EH (cell line): ENCODE data around the gene IGF2BP1.
"Not testable (repeated sequence)": the region's sequence is repeated elsewhere in the genome, so short reads cannot be mapped to it uniquely, and the experiment has no call there.

ENCODE experiments used
- DNase-seq: peaks from one replicate; pipeline ENCODE4 v3.0.0-alpha.2; 2015; ENCODE audit warnings: low read depth

Gene IGF2BP1

DNA sequence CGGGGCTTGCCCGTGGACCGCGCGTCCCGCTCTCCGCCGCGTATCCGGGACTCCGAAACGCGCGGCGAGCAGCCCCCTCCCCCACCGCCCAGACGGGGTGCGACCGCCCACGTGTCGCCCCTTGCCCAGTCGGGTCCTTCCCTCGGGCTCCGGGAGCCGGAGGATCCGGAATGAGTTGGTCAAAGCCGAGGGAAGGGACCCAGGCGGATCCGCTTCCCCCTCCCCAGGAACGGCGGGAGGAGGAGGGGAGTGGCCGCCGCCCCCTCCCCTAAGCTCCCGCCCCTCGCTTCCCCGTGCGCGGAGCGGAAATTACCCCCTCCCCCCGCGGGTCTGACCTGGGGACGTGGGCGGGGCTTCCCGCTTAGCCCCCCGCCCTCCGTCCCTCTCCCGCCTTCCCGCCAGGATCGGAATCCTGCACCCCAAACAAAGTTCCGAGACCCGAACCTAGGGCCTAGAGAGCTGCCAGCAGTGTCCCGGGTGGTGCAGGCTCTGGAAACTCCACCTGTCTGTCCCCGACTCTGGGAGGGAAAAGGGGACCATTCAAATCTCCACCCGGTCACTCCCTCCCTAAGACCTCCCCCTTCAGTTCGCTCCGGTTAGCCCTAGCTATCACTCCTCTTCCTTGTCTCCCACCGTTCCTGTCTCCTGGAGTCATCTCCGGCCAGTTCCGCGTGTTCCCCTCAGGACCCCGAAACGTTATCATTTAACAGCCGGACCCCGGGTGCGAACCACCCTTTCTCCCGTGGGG lies 1.0 kb upstream of the IGF2BP1 start:
- no peak for DNase-seq

DNA sequence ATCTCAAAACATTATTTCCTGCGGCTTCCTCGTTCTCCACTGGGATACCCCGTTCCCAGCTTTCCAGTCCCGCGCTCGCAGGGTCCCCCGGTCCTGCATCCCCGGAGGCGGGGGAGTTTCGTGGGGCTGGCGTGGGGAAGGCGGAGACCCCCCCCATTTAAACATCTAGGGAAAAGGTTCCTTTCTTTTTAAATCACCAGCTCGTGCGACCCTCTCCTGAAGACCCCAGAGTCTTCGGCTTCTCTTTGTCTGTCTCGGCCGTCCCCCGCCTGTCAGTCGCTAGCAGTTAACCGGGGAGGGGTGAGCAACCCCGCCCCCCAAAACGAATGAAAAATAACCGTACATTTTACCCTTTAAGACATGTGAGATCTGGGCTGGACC lies 473 bp upstream of the IGF2BP1 start:
- DNase-seq: no peak

DNA sequence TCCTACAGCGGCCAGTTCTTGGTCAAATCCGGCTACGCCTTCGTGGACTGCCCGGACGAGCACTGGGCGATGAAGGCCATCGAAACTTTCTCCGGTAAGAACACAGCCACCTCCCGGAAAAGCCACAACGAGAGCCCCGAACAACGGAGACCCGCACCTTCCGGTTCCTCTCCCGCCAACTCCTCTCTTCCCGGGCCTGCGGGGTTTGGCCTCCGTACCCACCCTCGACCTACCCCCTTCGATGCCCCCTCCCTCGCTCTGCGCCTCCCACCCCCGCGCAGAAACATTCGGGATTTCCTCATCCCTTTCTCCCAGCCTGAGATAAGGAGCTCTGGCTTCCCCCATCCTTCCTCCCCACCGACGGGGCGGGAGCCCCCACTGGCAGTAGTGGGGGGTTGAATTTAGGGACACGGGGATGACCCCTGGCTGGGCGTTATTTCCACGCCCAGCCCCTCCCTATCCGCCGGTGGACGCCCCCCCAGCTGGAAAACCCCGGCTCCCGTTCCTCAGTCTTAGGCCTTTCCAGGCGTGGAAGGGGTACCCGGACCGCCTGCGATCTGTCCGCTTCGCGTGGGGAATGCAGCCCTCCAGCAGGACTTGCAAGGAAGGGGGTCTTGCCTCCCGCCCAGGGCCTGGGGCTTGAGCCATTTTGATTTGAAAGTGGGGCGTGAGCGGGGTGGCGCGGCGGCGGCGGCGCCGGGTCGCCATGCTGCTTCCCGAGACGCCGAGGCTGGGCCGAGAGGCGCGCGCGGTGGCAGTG lies 822 bp downstream of the IGF2BP1 start:
- DNase-seq: peak; percentile 41

DNA sequence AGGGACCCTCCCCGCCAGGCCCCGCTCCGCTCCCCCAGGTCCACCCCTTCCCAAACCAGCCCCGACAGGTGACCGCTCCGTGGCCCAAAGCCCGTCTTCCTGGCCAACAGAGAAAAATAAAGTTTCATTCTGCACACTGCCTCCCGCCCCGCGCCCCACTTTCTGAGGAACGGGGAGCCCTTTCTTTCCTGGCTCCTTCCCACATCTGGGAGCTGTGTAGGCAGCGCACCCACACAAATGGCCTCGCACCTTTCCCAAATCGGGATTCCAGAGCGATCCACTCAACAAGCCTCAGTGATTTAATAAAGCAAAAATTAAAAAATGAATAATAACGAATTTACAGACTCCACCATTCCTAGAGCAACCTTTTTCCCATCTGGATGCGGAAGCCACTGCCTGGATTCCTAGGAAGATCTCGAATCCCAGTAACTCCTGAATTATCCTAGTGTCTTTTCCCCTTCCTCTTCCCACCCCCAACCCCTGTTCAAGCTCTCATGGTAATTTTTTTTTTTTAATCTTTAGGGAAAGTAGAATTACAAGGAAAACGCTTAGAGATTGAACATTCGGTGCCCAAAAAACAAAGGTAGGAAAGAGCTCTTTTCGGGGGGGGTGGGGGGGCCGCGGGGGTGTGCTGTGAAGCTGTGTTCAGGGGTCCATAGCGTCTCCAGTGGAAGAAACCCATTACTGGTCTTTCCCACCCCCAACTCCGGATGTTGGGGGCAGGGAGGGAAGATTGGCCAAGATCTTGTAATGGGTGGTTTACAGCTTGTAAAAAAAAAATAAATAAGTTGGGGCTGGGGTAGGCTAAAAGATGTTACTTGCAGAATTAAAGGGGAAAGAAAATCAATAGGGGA lies 1.6 kb downstream of the IGF2BP1 start:
- no peak for DNase-seq

DNA sequence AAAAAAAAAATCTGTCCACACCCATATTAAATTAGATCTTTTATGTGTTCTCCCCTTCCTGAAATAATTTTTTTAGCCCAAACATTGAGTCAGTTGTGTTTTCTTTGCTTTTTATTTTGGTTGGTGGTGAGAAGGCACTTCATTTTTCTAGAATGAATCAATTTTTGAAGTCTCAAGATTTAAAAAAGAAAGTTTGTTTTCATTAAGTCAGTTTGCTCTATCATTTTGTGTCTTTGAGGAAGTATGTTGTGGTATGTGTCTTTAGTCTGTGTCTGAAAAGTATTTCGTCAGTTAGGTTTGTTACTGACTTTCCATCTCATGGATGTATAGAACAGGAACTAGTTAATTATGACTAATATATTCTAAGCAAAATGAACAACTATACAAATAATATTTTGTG lies 3.8 kb downstream of the IGF2BP1 start:
- peak; percentile 42 for DNase-seq

DNA sequence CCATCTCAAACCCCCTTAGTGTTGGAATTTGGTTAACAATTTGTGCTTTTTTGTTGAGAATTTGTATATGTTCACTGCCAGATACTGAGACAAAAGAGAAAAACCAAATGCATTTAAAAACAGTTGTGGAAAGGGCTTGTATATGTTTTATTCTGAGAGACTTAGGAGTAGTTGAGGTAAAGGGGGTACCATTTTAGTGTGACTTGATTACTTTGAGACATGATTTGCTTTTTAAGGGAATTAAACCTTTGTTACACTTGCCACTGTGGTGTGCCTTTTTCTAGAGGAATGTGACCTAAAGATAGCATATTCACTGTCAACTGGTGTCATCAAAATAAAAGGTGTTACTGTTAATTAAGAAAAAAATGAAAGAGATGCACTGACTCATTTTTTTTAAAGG lies 4.5 kb downstream of the IGF2BP1 start:
- no peak for DNase-seq

DNA sequence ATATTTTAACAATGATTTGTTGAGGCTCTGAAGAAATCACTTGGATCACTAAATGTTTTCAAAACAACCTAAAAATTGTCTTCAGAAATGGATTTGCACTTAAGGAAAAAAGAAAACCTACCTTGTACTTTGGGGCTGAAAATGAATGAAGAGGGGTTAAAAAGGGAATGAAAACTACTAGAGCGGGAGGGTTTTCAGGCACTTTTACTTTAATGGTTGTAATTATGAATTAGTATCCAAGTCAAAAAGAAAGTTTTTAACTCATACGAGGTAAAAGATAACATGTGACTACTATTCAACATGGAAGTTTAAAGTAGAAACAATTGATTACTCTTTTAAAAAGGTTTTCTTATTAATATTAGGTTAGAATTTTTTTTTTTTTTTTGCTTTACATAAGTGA lies 5.1 kb downstream of the IGF2BP1 start:
- no peak for DNase-seq

DNA sequence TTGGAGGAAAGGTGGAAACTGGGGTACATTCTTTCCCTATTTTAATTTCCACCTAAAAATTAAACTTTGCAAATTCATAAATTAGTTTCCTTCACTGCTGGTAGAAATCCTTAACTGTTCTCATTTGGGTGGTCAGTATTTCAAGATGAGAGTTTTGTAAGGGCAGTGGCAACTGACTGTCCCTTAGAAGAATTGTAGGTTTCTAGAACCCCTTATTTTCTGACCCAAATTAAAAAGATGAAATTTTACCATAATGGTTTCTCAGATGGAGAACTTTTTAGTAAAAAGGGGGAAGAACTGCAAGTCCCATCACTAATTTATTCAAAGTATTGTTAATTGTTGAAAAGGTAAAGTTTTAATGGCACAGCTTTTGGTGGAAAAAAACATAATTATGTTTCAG lies 5.6 kb downstream of the IGF2BP1 start:
- DNase-seq: no peak

DNA sequence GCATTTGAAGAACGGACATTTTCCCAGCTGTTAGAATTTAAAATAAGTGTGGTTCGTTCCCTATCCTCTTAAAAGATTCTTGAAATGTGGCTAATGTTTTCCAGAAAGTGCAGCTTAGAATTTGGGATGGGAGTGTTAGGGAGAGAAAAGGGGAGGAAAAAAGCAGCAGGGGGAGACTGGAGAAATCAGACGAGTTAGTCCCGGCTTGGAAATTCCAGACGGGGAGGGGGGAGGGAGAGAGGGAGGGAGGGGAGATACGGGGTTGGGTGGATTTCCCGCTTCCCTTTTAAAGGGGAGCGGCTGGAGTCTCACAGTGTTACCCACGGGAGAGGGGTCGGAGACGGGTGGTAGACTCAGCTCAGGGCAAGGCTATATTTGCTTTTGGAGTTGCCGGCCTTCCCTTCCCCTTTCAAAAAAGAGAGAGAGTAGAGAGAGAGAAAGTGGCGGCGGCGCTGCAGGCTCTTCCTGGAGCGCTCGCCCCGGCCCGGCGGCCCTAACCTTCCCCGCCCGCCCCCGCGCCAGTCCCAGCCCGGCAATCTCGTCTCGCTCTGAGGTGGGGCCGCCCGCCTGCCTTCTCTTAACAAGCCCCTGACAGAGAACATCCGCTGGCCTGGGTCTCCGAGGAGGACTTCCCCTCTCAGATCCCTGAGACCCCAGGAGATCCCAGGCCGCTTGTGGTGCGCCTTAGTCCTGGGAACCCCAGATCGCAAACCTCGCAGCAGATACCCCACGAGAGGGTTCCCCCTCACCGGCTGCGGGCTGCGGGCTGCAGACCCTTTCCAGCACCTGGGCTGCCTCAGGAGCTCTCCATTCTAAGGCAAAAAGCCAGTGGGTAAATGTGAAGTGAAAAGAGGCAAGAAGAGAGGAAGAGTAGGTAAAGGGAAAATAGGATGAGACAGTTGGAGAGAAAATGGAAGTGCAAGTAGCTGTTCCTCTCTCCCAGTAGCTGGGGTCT lies 6.6 kb downstream of the IGF2BP1 start:
- DNase-seq: no peak

DNA sequence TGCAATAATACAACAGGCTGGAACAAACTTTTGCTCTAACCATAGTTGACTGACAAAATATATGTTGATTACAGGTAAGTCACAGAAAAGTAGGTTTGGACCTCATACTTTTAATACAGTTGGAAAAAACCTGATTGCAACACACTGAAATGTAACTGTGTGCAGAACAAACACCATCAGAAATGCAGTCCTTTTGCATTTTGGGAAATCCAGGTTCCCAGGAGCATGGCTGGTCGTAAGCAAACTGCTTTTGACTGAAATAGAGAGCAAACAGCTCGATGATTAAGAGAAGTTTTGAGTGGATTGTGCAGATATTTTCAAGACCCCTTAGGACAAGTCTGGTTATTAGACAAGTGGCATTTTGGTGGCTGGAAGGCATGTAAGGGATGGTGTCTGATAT lies 8.0 kb downstream of the IGF2BP1 start:
- DNase-seq: no peak

DNA sequence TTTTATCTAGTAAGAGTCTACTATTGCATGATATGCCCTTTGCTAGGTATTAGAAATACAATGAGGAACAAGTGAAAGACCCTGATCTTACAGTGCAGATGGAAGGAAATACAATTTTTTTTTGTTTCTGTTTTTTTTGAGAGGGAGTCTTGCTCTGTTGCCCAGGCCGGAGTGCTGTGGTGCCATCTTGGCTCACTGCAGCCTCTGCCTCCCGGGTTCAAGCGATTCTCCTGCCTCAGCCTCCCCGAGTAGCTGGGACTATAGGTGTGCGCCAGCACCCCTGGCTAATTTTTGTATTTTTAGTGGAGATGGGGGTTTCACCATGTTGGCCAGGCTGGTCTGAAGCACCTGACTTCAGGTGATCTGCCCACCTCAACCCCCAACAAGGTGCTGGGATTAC lies 11.7 kb downstream of the IGF2BP1 start:
- DNase-seq: not testable (repeated sequence)

DNA sequence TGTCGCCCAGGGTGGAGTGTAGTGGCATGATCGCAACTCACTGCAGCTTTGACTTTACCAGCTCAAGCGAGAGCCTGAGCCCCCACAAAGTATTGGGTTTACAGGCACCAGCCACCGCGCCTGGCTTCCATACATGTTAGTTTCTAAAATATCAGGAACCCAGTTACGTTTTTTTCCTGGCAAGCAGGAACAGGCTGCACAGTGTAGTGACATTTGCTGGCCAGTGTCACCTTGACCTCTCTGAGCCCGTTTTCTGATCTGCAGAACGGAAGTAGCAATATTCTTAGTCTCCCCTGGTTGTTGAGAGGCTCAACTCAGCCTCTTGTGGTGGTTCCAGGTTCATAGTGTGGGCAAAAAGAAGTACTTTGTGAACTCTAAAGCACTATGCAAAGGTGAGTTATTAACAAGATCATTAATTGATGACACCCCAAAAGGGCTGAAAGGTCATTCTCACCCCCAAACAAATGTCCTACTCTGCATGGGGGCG lies 15.6 kb downstream of the IGF2BP1 start:
- DNase-seq: no peak

DNA sequence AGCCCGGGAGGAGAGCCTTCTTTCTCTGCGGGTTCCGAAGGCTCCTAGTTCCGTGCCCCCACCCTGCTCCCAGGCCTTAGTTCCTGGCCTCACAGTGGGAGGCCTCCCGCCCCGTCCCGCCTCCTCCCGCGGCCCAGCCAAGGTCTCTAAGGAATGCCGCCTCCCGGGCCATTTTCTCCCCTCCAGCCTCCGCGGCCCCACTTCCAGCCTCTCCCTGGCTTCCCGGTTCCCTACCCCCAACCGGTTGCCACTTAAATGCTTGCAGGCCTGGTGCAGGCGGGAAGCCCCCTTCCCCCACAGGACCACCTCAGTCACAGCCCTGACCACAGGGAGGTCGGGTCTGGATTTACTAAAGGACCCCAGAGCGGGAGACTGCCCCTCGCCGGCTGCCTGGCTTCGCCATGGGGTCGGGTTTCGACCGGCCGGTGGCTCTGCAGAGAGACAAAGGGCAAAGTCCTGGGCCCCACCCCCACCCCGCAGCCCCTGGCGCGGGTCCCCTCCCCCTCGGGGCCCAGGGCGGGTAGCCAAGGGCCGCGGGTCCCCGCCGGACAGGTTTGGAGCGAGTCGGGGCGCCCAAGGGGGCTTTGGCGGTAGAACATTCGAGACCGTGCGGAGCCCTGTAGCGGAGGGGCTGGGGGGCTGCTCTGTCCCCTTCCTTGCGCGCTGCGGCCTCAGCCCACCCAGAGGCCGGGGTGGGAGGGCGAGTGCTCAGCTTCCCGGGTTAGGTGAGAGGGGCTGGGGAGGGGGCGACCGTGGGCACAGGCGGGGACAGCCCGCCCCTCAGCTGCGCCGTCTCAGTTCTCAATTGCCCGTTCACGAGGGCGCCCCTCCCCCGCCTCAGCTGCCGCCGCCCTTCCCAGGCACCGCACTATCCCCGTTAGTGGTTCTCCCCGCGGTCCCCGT lies 16.4 kb downstream of the IGF2BP1 start:
- no peak for DNase-seq

DNA sequence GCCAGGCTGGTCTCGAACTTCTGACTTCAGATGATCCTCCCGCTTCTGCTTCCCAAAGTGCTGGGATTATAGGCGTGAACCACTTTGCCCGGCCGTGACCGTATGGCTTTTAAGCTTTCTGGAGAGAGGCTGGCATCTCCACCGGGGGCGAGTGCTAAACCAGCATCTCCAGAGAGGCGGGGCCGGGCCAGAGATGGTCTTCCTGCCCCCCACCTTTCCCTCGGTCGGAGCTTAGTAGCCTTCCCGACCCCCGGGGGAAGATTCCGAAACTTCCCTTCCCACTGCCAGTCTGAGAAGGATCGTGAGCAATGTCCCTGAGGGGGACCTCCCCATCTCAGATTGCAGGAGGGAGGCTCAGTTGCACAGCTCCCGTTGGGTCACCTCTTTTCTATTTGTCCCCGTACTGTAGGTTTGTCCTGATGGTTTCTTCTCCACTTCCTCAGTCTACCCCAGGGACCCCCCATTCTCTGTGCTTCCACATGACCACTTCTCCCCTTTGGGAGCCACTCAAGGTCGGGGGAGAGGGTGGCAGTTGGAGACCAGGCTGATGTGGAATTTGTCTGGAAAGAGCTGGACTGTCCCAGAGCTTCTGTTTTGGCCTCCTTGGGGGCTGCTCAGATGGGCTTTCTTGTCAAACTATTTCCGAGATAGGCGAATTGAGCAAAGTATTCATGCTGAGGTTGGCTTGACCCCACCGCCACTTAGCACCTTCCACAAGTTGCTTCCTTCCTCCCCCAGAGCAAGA lies 18.2 kb downstream of the IGF2BP1 start:
- DNase-seq: no peak

DNA sequence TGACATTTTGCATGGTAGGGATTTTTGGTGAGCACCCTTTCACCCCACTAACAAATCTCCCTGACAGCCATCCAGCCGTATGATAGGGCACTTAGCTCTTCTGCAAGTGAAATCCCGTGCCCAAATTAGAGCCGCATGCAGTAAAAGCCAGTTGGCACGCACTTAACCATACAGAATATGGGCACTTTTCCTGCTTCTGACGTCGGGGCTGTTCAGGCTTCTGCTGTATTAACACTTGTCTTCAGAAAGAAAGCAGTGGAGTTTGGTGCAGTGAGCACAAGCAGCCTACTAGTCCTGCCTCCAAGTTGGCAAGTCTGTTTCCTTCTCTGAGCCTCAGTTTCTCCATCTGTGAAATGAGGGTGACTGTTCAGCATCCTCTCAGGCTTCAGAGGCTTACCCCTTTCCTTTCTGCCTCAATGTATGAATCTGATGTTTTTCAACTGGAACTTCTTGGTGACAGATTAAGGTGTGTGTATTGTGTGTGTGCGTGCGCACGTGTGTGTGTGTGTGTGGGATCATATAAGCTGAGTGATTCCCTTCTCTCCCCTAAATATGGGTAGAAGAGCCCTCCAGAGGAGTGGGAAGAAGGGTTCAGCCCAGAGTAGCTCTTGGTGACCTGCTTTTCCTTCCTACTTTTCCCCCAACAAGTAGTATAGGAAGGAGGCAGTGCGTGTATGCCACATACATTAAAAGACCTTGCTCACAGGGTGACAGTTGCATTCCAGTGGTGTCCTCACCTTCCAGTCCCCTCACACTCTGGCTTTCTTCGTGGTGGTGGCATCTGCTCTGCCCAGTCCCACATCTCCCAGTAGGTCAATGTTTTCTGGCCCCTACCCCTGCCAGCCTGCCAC lies 19.0 kb downstream of the IGF2BP1 start:
- no peak for DNase-seq

DNA sequence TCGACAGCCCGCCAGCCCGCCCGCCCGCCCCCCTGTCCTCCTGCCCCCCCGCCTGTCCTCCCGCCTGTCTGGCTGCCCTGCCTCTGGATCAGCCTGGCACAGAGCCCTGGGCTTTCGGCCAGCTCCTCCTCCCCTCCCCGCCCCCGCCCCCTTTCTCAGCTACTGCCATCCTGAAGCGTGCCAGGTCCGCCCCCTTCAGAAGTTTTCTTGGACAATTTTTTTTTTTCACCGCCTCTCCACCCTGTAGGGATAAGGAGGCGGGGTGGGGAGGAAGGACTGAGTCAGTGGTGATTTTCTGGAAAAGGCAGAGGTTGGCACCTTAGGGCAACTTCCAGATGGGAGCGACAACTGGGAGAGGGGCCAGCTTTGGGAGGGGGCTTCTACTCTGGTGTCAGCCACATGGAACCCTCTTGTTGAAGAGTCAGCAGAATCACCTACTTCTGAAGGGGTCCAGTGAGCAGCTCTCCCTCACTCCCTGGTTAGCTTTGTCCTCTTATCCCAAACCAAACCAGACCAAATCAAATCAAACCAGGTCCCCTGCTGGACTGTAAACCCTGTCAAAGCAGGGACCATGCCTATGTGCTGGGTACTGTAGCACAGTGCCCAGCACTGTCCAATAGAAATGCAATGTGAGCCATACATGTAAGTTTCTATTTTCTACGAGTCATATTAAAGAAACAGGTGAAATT lies 19.7 kb downstream of the IGF2BP1 start:
- DNase-seq: peak; percentile 80

DNA sequence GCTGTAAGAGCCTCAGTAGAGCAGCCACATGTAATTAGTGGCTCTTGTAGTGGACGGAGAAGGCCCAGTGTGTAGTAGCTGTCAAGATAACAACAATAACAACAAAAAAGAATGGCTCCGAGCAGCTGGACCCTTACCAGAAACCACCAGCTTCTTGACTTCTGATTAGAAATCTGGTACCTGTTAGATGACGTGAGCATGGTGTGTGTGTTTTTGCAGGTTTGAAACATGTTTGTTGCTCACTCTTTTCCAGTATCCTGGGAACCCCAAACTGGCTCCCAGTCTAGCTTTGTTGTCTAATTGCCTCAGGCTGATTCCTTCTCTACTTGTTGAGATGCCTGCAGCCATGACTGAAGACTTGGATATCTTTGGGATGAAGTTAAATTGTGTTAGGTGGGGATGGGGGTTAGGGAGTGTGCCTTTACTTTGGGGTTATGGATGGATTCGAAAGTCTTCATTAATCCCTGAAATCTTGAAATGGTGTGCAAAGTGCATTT lies 21.0 kb downstream of the IGF2BP1 start:
- no peak for DNase-seq

DNA sequence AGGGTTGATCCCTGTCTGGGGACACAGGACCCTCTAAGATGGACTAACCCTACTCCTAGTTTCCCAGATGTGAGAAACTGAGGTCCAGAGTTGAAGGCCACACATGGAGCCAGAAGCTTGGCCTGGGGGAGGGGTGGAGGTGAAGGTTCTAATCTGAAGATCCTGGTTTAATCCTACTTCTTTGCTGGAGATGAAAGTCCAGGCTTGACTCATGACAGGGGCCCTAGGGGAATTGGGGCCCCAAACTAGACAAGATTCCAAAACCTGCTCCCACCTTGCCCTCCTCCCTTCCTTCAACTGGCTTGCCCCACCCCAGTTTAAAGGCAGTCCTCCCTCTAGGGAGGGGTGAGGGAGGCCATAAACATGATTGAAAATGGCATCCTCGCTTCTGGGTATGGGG lies 21.6 kb downstream of the IGF2BP1 start:
- DNase-seq: no peak
